Hepatocyte (in vitro differentiated cells): ENCODE data around the gene SLC26A11.

Experiments used
- EZH2 ChIP-seq: fragments of 200-600 bp; sonication (generic); IDR thresholded peaks from 2 replicates; pipeline ENCODE4 v1.6.1; 2016; ENCODE audit warnings: antibody characterized with exemption, mild to moderate bottlenecking, borderline replicate concordance
- EZH2phosphoT487 ChIP-seq: fragments of 200-600 bp; sonication (generic); IDR thresholded peaks from one replicate; pipeline ENCODE4 v1.6.1; 2018; ENCODE audit warnings: antibody characterized with exemption, mild to moderate bottlenecking, low read depth, moderate library complexity; ENCODE audit not compliant: unreplicated experiment, severe bottlenecking
- TF ChIP-seq, protein P1 (sequence below): fragments of 200-600 bp; sonication (generic); IDR thresholded peaks from 2 replicates; pipeline ENCODE4 v1.5.1; 2016; ENCODE audit warnings: antibody characterized with exemption, mild to moderate bottlenecking; ENCODE audit not compliant: poor library complexity

GRCh38 chr17:80289616-80290015, 69.4 kb downstream of the SLC26A11 start:
- TF ChIP-seq, protein P1, sequence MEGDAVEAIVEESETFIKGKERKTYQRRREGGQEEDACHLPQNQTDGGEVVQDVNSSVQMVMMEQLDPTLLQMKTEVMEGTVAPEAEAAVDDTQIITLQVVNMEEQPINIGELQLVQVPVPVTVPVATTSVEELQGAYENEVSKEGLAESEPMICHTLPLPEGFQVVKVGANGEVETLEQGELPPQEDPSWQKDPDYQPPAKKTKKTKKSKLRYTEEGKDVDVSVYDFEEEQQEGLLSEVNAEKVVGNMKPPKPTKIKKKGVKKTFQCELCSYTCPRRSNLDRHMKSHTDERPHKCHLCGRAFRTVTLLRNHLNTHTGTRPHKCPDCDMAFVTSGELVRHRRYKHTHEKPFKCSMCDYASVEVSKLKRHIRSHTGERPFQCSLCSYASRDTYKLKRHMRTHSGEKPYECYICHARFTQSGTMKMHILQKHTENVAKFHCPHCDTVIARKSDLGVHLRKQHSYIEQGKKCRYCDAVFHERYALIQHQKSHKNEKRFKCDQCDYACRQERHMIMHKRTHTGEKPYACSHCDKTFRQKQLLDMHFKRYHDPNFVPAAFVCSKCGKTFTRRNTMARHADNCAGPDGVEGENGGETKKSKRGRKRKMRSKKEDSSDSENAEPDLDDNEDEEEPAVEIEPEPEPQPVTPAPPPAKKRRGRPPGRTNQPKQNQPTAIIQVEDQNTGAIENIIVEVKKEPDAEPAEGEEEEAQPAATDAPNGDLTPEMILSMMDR = no peak
- TF ChIP-seq EZH2phosphoT487 (no peak), EZH2 (no peak)
